Neural progenitor cell (in vitro differentiated cells): ENCODE data around the gene SHOC2. TPM values are rescaled to one million over a fixed set of nuclear protein-coding genes. Genes with fewer than 3 reads are reported as not detected.

Experiments used
- DNase-seq: peaks from one replicate; pipeline ENCODE4 v3.0.0-alpha.2; 2016; ENCODE audit warnings: low spot score
- H2AFZ ChIP-seq: fragments of 200-600 bp; sonication (generic); replicated peaks from 2 replicates; pipeline ENCODE4 v1.6.1; 2016; ENCODE audit warnings: antibody characterized with exemption
- H3F3A ChIP-seq: fragments of 200-600 bp; sonication (generic); 2 replicates; pipeline ENCODE4 v1.6.1; 2016; ENCODE audit warnings: antibody characterized with exemption, low read depth
- H3K27ac ChIP-seq: fragments of 200-600 bp; sonication (generic); 2 replicates; pipeline ENCODE4 v1.5.1; 2016; ENCODE audit warnings: mild to moderate bottlenecking
- H3K27me3 ChIP-seq: fragments of 200-600 bp; sonication (generic); 2 replicates; pipeline ENCODE4 v1.6.1; 2016; ENCODE audit warnings: mild to moderate bottlenecking, moderate library complexity
- H3K36me3 ChIP-seq: fragments of 200-600 bp; sonication (generic); 2 replicates; pipeline ENCODE4 v1.5.1; 2016
- H3K4me1 ChIP-seq: fragments of 200-600 bp; sonication (generic); 2 replicates; pipeline ENCODE4 v1.6.1; 2016; ENCODE audit warnings: mixed run types
- H3K4me2 ChIP-seq: fragments of 200-600 bp; sonication (generic); 2 replicates; pipeline ENCODE4 v1.6.1; 2016
- H3K4me3 ChIP-seq: fragments of 200-600 bp; sonication (generic); 2 replicates; pipeline ENCODE4 v1.5.1; 2016
- H3K79me2 ChIP-seq: fragments of 200-600 bp; sonication (generic); 2 replicates; pipeline ENCODE4 v1.6.1; 2016; ENCODE audit warnings: low read depth
- H3K9ac ChIP-seq: fragments of 200-600 bp; sonication (generic); 2 replicates; pipeline ENCODE4 v1.6.1; 2016
- H3K9me3 ChIP-seq: fragments of 200-600 bp; sonication (generic); 2 replicates; pipeline ENCODE4 v1.5.1; 2016; ENCODE audit warnings: low read depth
- H4K20me1 ChIP-seq: fragments of 200-600 bp; sonication (generic); 2 replicates; pipeline ENCODE4 v1.6.1; 2016; ENCODE audit warnings: low read depth
- H3K27ac Mint-ChIP-seq: 3 replicates; pipeline ENCODE4 v1.8.0; 2021; ENCODE audit warnings: mixed read lengths
- H3K27me3 Mint-ChIP-seq: 2 replicates; pipeline ENCODE4 v1.8.0; 2022; ENCODE audit warnings: low read depth, mild to moderate bottlenecking, inconsistent platforms, moderate library complexity, mixed read lengths; ENCODE audit not compliant: insufficient read depth
- H3K36me3 Mint-ChIP-seq: 3 replicates; pipeline ENCODE4 v1.8.0; 2021; ENCODE audit warnings: mixed read lengths
- H3K4me1 Mint-ChIP-seq: 3 replicates; pipeline ENCODE4 v1.8.0; 2021; ENCODE audit warnings: mixed read lengths
- H3K4me3 Mint-ChIP-seq: 3 replicates; pipeline ENCODE4 v1.8.0; 2021; ENCODE audit warnings: mild to moderate bottlenecking, moderate library complexity, mixed read lengths
- H3K9me3 Mint-ChIP-seq: 3 replicates; pipeline ENCODE4 v1.8.0; 2020; ENCODE audit warnings: mixed read lengths
- CTCF ChIP-seq: fragments of 200-600 bp; sonication (generic); IDR thresholded peaks from 2 replicates; pipeline ENCODE4 v1.5.1; 2017; ENCODE audit warnings: antibody characterized with exemption, mild to moderate bottlenecking
- EZH2 ChIP-seq: fragments of 200-600 bp; sonication (generic); IDR thresholded peaks from 2 replicates; pipeline ENCODE4 v1.6.1; 2017; ENCODE audit warnings: antibody characterized with exemption, mild to moderate bottlenecking, moderate library complexity
- EZH2phosphoT487 ChIP-seq: fragments of 200-600 bp; sonication (generic); IDR thresholded peaks from 2 replicates; pipeline ENCODE4 v1.6.1; 2017; ENCODE audit warnings: antibody characterized with exemption
- total RNA-seq: library from RNA; depleted of rRNA; stranded (reverse); fragments of >200 nt; gene quantifications from 2 replicates; pipeline ENCODE4 v1.2.3, GENCODE V29; 2015; ENCODE audit warnings: low replicate concordance

The SHOC2 gene
- total RNA-seq, 1 donor from 2014 or later = 54.9 TPM

- Histone ChIP-seq H3K36me3 (peaks cover 3% of the 10 kb centered on the region), H2AFZ (no peak overlapping the region), H3K27me3 (no peaks in the 10 kb centered on the region), H3F3A (no peaks in the 10 kb centered on the region), H3K4me3 (no peak overlapping the region), H3K4me1 (no peaks in the 10 kb centered on the region), H4K20me1 (no peaks in the 10 kb centered on the region), H3K9me3 (no peaks in the 10 kb centered on the region), H3K9ac (no peak overlapping the region), H3K27ac (no peak overlapping the region), H3K4me2 (no peak overlapping the region), H3K79me2 (peaks cover 59% of the 10 kb centered on the region)
- peaks cover 7% of the 10 kb centered on the region for H3K9me3 Mint-ChIP-seq
- H3K4me3 Mint-ChIP-seq = no peak overlapping the region
- H3K4me1 Mint-ChIP-seq = no peaks in the 10 kb centered on the region
- peaks cover 25% of the 10 kb centered on the region for H3K36me3 Mint-ChIP-seq
- no peak overlapping the region for H3K27ac Mint-ChIP-seq
- no peak for TF ChIP-seq EZH2
- TF ChIP-seq CTCF = no peak
- TF ChIP-seq EZH2phosphoT487 = no peak
- H3K27me3 Mint-ChIP-seq = peaks cover 2% of the 10 kb centered on the region
- no peak for DNase-seq
These were observed 64.1 kb downstream of the SHOC2 start for GRCh38 chr10:110983466-110983865.

- H4K20me1 ChIP-seq = no peaks in the 10 kb centered on the region
These were observed 66.3 kb downstream of the SHOC2 start for GRCh38 chr10:110985497-110986275.

GRCh38 chr10:110989016-110989415, 69.6 kb downstream of the SHOC2 start:
- Mint-ChIP-seq H3K9me3 (peaks cover 3% of the 10 kb centered on the region), H3K4me1 (no peaks in the 10 kb centered on the region), H3K36me3 (peaks cover 18% of the 10 kb centered on the region), H3K4me3 (no peak overlapping the region), H3K27me3 (no peaks in the 10 kb centered on the region), H3K27ac (no peak overlapping the region)
- H3K4me1 ChIP-seq = no peaks in the 10 kb centered on the region
- H3K79me2 ChIP-seq = peaks cover 23% of the 10 kb centered on the region
- no peak for DNase-seq
- no peaks in the 10 kb centered on the region for H3K27me3 ChIP-seq
- H3K4me3 ChIP-seq = no peak overlapping the region
- no peak for TF ChIP-seq EZH2
- no peak for TF ChIP-seq EZH2phosphoT487
- no peak for TF ChIP-seq CTCF
- no peaks in the 10 kb centered on the region for H4K20me1 ChIP-seq
- H3K36me3 ChIP-seq = no peaks in the 10 kb centered on the region
- no peak overlapping the region for H3K27ac ChIP-seq
- no peaks in the 10 kb centered on the region for H3F3A ChIP-seq
- no peaks in the 10 kb centered on the region for H3K9me3 ChIP-seq
- H3K4me2 ChIP-seq = no peak overlapping the region
- H3K9ac ChIP-seq = no peak overlapping the region
- H2AFZ ChIP-seq = no peak overlapping the region

More at GRCh38 chr10:110985497-110986275, 66.3 kb downstream of the SHOC2 start:
- no peak overlapping the region for H3K27ac ChIP-seq
- peaks cover 46% of the 10 kb centered on the region for H3K79me2 ChIP-seq
- Mint-ChIP-seq H3K9me3 (peaks cover 5% of the 10 kb centered on the region), H3K4me1 (no peaks in the 10 kb centered on the region), H3K27ac (no peak overlapping the region), H3K27me3 (peaks cover 2% of the 10 kb centered on the region), H3K4me3 (no peak overlapping the region), H3K36me3 (peaks cover 27% of the 10 kb centered on the region)
- no peaks in the 10 kb centered on the region for H3K9me3 ChIP-seq
- no peaks in the 10 kb centered on the region for H3K27me3 ChIP-seq
- H3F3A ChIP-seq = no peaks in the 10 kb centered on the region
- no peak for TF ChIP-seq EZH2
- H2AFZ ChIP-seq = no peak overlapping the region
- H3K4me2 ChIP-seq = no peak overlapping the region
- H3K4me3 ChIP-seq = no peak overlapping the region
- H3K36me3 ChIP-seq = peaks cover 3% of the 10 kb centered on the region
- no peaks in the 10 kb centered on the region for H3K4me1 ChIP-seq
- H3K9ac ChIP-seq = no peak overlapping the region
- no peak for DNase-seq
